Pons (tissue), 1 donor: Measurements from ENCODE around the gene GSTM1.
"Not testable (repeated sequence)": the region's sequence is repeated elsewhere in the genome, so short reads cannot be mapped to it uniquely, and the experiment has no call there.

ENCODE experiments used
- DNase-seq: peaks from one replicate; pipeline ENCODE4 v3.0.0-alpha.2; 2016; ENCODE audit warnings: low spot score

The GSTM1 gene

GRCh38 chr1:109697066-109697465 lies 9.4 kb downstream of the GSTM1 start:
- no peak for DNase-seq

DNA sequence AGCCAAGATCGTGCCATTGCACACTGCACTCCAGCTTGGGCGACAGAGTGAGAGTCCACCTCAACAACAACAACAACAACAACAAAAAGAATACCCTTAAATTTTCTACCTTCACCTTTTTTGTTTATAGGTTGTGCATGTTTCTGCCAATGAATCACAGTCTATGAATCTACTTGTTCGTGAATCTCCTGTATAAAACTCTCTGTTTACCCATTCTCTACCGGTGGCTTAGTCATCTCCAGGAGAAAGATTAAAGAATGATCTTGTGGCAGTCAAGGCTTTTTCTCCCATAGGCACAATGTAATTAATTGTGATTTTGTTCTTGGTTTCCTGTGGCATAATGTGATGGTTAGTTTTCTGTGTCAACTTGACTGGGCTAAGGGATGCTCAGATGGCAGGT lies 10.2 kb downstream of the GSTM1 start:
- not testable (repeated sequence) for DNase-seq

DNA sequence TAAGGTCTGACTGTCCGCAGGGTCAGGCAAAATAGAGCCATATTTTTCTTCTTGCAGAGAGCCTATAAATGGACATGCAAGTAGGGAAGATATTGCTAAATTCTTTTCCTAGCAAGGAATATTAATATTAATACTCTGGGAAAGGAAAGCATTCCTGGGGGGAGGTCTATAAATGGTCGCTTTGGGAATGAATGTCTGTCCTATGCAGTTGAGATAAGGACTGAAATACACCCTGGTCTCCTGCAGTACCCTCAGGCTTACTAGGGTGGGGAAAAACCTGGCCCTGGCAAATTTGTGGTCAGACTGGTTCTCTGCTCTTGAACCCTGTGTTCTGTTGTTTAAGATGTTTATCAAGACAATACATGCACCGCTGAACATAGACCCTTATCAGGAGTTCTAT lies 15.3 kb downstream of the GSTM1 start:
- not testable (repeated sequence) for DNase-seq

DNA sequence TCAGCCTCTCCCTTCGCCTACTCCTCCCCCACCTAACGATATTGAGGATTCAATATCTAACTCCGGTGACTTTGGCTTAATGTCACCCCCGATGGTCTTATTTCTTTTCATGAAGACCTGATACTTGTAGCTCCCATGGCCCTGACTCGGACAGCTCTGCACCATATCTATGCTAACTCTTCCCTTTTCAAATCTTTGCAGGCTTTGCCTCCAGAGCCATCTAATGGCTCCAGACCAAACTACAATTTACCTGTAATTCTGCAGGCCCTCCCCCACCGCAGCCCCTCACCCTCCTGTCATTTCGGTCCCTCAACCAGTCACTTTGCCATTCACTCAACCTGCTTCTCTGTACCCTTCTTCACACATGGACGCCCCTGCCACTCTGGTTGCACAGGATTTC lies 16.6 kb downstream of the GSTM1 start:
- DNase-seq: no peak

GRCh38 chr1:109705411-109705810 lies 17.8 kb downstream of the GSTM1 start:
- DNase-seq: no peak

GRCh38 chr1:109708949-109709348 lies 21.3 kb downstream of the GSTM1 start:
- not testable (repeated sequence) for DNase-seq

GRCh38 chr1:109709822-109710221 lies 22.2 kb downstream of the GSTM1 start:
- DNase-seq: not testable (repeated sequence)

GRCh38 chr1:109711593-109712320 lies 24.1 kb downstream of the GSTM1 start, which contains the start of gene GSTM5:
TSS of gene GSTM5 (plus strand) at chr1:109712251. CDS start at chr1:109712313, 62 bp downstream.
- not testable (repeated sequence) for DNase-seq

DNA sequence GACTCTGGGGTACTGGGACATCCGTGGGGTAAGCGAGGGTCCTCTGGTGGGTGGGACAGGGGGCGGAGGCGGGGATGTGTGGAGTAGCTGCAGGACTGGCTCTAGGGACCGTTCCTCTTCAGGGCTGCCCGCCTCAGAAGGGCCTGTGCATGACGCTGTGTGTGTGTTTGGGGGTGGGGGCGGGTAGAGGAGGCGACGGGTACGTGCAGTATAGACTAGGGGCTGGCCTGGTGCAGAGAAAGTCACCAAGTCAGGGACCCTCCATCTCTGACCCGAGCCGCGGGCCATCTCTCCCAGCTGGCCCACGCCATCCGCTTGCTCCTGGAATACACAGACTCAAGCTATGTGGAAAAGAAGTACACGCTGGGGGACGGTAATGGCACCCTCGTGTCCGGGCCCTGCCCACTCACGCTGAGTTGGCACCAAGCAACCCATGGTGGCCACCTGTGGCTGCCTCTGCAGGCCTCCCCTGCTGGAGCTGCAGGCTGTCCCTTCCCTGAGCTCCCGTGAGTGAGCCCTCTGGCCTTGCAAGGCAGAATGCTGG lies 24.8 kb downstream of the GSTM1 start:
- DNase-seq: no peak

DNA sequence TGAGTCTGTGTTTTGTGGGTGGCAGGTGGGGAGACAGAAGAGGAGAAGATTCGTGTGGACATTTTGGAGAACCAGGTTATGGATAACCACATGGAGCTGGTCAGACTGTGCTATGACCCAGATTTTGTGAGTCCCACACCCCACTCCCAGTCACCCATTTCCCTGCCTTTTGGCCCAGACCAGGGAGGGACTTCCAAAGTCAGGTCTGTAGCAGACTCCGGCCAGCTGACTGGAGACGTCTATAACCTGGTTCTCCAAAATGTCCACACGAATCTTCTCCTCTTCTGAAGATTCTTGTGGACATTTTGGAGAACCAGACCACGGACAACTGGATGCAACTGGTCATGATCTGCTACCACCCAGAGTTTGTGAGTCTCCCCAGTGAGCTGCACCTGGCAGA lies 26.0 kb downstream of the GSTM1 start:
- no peak for DNase-seq

GRCh38 chr1:109714661-109715372 lies 27.2 kb downstream of the GSTM1 start:
- DNase-seq: no peak

- no peak for DNase-seq
These were observed 28.5 kb downstream of the GSTM1 start for GRCh38 chr1:109716121-109716520.

- DNase-seq: no peak
These were observed 29.0 kb downstream of the GSTM1 start for GRCh38 chr1:109716570-109717090.

DNA sequence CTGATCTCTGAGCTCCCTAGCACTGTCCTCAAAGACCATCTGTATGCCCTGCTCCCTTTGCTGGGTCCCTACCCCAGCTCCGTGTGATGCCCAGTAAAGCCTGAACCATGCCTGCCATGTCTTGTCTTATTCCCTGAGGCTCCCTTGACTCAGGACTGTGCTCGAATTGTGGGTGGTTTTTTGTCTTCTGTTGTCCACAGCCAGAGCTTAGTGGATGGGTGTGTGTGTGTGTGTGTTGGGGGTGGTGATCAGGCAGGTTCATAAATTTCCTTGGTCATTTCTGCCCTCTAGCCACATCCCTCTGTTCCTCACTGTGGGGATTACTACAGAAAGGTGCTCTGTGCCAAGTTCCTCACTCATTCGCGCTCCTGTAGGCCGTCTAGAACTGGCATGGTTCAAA lies 30.1 kb downstream of the GSTM1 start:
- no peak for DNase-seq

DNA sequence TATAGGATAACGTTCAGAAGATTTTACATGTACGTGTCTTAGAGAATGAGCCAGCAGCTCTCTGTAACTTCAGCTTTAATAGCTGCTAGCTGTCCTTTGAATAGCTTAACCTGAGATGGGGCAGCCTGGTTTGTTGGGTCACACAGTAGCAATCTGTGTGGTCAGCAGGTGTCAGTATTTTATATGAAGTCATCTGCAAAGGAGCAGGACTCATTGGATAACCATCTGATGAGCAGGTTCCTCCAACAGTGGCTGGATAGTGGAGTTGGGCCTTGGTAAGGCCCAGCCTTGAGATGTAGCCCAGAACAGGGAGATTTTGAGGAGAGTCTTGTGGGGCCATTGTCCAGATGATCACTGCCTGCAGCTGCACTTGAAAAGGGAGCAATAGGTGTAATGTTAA lies 30.9 kb downstream of the GSTM1 start:
- peak; percentile 8 for DNase-seq

GRCh38 chr1:109719337-109719837 lies 31.8 kb downstream of the GSTM1 start:
- DNase-seq: no peak

GRCh38 chr1:109721042-109721441 lies 33.4 kb downstream of the GSTM1 start:
- no peak for DNase-seq

- no peak for DNase-seq
These were observed 34.4 kb downstream of the GSTM1 start for GRCh38 chr1:109721971-109722370.

GRCh38 chr1:109722908-109723691 lies 35.5 kb downstream of the GSTM1 start:
- no peak for DNase-seq

DNA sequence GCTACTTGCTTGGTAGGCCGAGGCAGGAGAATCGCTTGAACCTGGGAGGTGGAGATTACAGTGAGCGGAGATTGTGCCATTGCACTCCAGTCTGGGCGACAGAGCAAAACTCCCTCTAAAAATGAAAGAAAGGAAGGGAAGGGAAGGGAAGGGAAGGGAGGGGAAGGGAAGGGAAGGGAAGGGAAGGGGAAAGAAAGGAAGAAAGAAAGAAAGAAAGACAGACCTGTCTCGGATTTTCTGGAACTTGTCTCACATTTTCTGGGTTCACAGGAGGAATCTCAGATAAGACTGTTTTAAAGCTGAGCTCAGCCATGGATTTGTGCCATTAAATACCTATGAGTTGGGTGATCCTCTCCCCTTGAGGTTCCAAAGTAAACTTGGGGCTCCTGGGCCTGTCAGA lies 37.3 kb downstream of the GSTM1 start:
- DNase-seq: no peak

DNA sequence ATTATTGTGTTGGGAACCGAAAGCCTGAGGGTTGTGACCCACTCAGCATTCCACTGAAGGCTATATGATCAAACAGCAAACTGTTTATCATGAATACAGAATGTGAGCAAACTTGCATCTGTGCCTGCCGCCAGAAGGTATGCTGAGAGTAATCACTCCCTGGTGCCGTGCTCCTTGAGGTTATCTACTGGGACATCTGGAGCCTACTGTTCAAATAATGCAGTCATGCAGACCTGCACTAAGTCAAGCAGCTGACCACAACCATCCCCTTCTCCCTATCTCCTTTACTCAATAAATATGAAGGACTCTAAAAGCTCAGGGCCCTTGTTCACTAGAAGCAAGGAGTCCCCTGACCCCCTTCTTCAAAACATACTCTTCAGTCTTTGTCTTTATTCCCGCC lies 37.9 kb downstream of the GSTM1 start:
- no peak for DNase-seq

- DNase-seq: no peak
These were observed 38.4 kb downstream of the GSTM1 start for GRCh38 chr1:109726007-109726406.
